Psoas muscle (tissue), 8 donors: Measurements from ENCODE around the gene SOX18. TPM values are rescaled to one million over a fixed set of nuclear protein-coding genes. Genes with fewer than 3 reads are reported as not detected.

Experiments
- ATAC-seq, 4 donors: fragments of 200-7000 bp; cut with Tn5 transposase; one replicate each; pipeline ENCODE4 v1.9.1; 2020; ENCODE audit warnings: moderate library complexity in 3 of 4, mild to moderate bottlenecking in 2 of 4
- DNase-seq, 2 donors: peaks; one replicate each; pipeline ENCODE4 v3.0.0-alpha.2; 2020
- H3K27ac ChIP-seq: fragments of 200-600 bp; one replicate; pipeline ENCODE4 v1.8.0; 2022
- H3K27me3 ChIP-seq, 3 donors: fragments of 200-600 bp in 1 of 3; one replicate each; pipeline versions ENCODE4 v1.6.1 to v1.8.0; 2013 to 2022; ENCODE audit warnings: low read length in 2 of 3, mild to moderate bottlenecking in 2 of 3, moderate library complexity in 1 of 3; ENCODE audit not compliant: insufficient read depth in 3 of 3
- H3K36me3 ChIP-seq, 2 donors: fragments of 200-600 bp in 1 of 2; one replicate each; pipeline versions ENCODE4 v1.6.1 to v1.8.0; 2013 to 2022; ENCODE audit warnings: low read depth in 1 of 2, mild to moderate bottlenecking in 1 of 2, moderate library complexity in 1 of 2; ENCODE audit not compliant: insufficient read depth in 1 of 2
- H3K4me1 ChIP-seq: fragments of 200-600 bp; one replicate; pipeline ENCODE4 v1.8.0; 2022
- H3K4me3 ChIP-seq: fragments of 200-600 bp; one replicate; pipeline ENCODE4 v1.8.0; 2022; ENCODE audit warnings: mild to moderate bottlenecking
- H3K9me3 ChIP-seq: fragments of 200-600 bp; one replicate; pipeline ENCODE4 v1.8.0; 2022
- CTCF ChIP-seq: fragments of 200-600 bp; IDR thresholded peaks from one replicate; pipeline ENCODE4 v1.8.0; 2022; ENCODE audit warnings: antibody characterized with exemption
- WGBS, 3 donors: extraction: QIAGEN DNeasy Blood & Tissue Kit; methylation state at CpG; one replicate each; pipeline versions ENCODE4 v1.1.6 to v1.1.7; 2013; 5-methylcytosine and 5-hydroxymethylcytosine counted together
- intact Hi-C, 2 donors: fragments of 100-400 bp; cut with DNase I; formaldehyde crosslinking; loops; one replicate each; pipeline versions ENCODE4 v1.11.0 to v1.14.2; 2022
- polyA plus RNA-seq, 3 donors: library from polyadenylated mRNA; stranded (reverse); fragments of 200-250 nt; gene quantifications; one replicate each; pipeline ENCODE4 v1.2.3, GENCODE V29; 2013
- total RNA-seq, 4 donors: library from RNA; stranded (reverse); fragmentation: NEBNext Ultra II Directional in 2 of 4; extraction: Animal tissue kit (Norgen Biotek cat#: 25700) in 2 of 4; gene quantifications; one replicate each; pipeline versions ENCODE4 v1.2.1 to v1.2.4, GENCODE V29; 2021 to 2023
- donor health status: healthy with polysubstance abuse.
- donor health status: DM: no; HTN: no; CAD: no; lungs with moderate emphysema.
- donor health status: Bipolar disorder and iron deficiency.
- donor health status: healthy.
- donor health status: DM: yes; HTN: yes; CAD: no.
- donor health status: DM: no; HTN: no; CAD: no.
- donor health status: DM: no; HTN: no; CAD: no.
- donor health status: DM: yes; HTN: yes; CAD: no.

SOX18 gene
- total and polyA plus RNA-seq, 7 donors, result 4.2 to 50.8 (median 15.4) TPM

GRCh38 chr20:64048402-64049044 lies 916 bp downstream of the SOX18 start:
- no peak for ATAC-seq
- H3K27ac ChIP-seq, result peak overlapping the region; percentile 23
- WGBS, 3 donors, result 0 to 3% (median 1%) methylated on average over 60 to 101 of the region's 101 CpGs
- TF ChIP-seq CTCF, result no peak
- intact Hi-C loops, result no loop called here
- H3K9me3 ChIP-seq, result no peaks in the 10 kb centered on the region
- peak overlapping the region; percentile 57 for H3K4me3 ChIP-seq
- no peaks in the 10 kb centered on the region for H3K36me3 ChIP-seq
- no peaks in the 10 kb centered on the region for H3K4me1 ChIP-seq
- DNase-seq, result no peak
- H3K27me3 ChIP-seq, result peaks cover 0 to 79% (median 30%) of the 10 kb centered on the region in 3 donors

- DNase-seq, result no peak
- Histone ChIP-seq H3K27ac (peak overlapping the region; percentile 23), H3K9me3 (no peaks in the 10 kb centered on the region), H3K4me1 (no peaks in the 10 kb centered on the region), H3K27me3 (peaks cover 0 to 85% (median 30%) of the 10 kb centered on the region in 3 donors), H3K36me3 (no peaks in the 10 kb centered on the region), H3K4me3 (peak overlapping the region; percentile 57)
- no peak for ATAC-seq
- no peak for TF ChIP-seq CTCF
- intact Hi-C loops, result no loop called here
- WGBS, 3 donors, result 3 to 5% (median 4%) methylated on average over 42 to 49 of the region's 49 CpGs
Observed at GRCh38 chr20:64047968-64048401, 1.5 kb downstream of the SOX18 start.

GRCh38 chr20:64047046-64047389 lies 2.4 kb downstream of the SOX18 start:
- H3K27me3 ChIP-seq, result peaks cover 0 to 83% (median 35%) of the 10 kb centered on the region in 3 donors
- no peaks in the 10 kb centered on the region for H3K4me1 ChIP-seq
- WGBS, 3 donors, result 61 to 66% (median 64%) methylated on average over 8 of the region's 8 CpGs
- ATAC-seq (no peak), DNase-seq (no peak)
- no peak for TF ChIP-seq CTCF
- H3K27ac ChIP-seq, result no peak overlapping the region
- no peaks in the 10 kb centered on the region for H3K9me3 ChIP-seq
- H3K4me3 ChIP-seq, result peak overlapping the region; percentile 57
- no peaks in the 10 kb centered on the region for H3K36me3 ChIP-seq
- intact Hi-C loops, result no loop called here

GRCh38 chr20:64045346-64046011 lies 4.0 kb downstream of the SOX18 start:
- DNase-seq (no peak), ATAC-seq (peak in 1 of 4 donors; percentile 11)
- WGBS, 3 donors, result 39 to 45% (median 41%) methylated on average over 10 to 11 of the region's 11 CpGs
- H3K27ac ChIP-seq, result no peak overlapping the region
- peaks cover 0 to 87% (median 37%) of the 10 kb centered on the region in 3 donors for H3K27me3 ChIP-seq
- no peaks in the 10 kb centered on the region for H3K9me3 ChIP-seq
- H3K36me3 ChIP-seq, result no peaks in the 10 kb centered on the region
- no peaks in the 10 kb centered on the region for H3K4me1 ChIP-seq
- no peak overlapping the region for H3K4me3 ChIP-seq
- intact Hi-C loops, result no loop called here
- TF ChIP-seq CTCF, result no peak
